K562 (cell line): ENCODE data around the gene PLA1A. TPM values are rescaled to one million over a fixed set of nuclear protein-coding genes. Genes with fewer than 3 reads are reported as not detected.

ENCODE experiments used
- BRF1 ChIP-seq: IDR thresholded peaks from 3 replicates; pipeline ENCODE4 v1.6.1; 2011; ENCODE audit warnings: borderline replicate concordance, mild to moderate bottlenecking; ENCODE audit not compliant: insufficient read length; ENCODE audit errors: extremely low read depth
- HDAC3 ChIP-seq: fragments of 450-650 bp; IDR thresholded peaks from 2 replicates; pipeline ENCODE4 v1.6.1; 2018; ENCODE audit warnings: borderline replicate concordance, mild to moderate bottlenecking, moderate library complexity; ENCODE audit not compliant: partially characterized antibody
- NUFIP1 ChIP-seq: fragments of 450-650 bp; IDR thresholded peaks from 2 replicates; pipeline ENCODE4 v1.6.1; 2018; ENCODE audit not compliant: partially characterized antibody
- OTX1 ChIP-seq: fragments of 450-650 bp; formaldehyde crosslinking; IDR thresholded peaks from 2 replicates; pipeline ENCODE4 v1.4.0; 2022; ENCODE audit warnings: mild to moderate bottlenecking
- ZNF431 ChIP-seq: sonication (generic); formaldehyde crosslinking; IDR thresholded peaks from 2 replicates; pipeline ENCODE4 v1.8.0; 2022; ENCODE audit warnings: mild to moderate bottlenecking, missing genetic modification reagents
- ZNF507 ChIP-seq: conservative IDR thresholded peaks from 2 replicates; pipeline ENCODE4 v1.6.1; 2017; ENCODE audit warnings: missing genetic modification characterization, missing compliant biosample characterization
- ZNF699 ChIP-seq: fragments of 250-450 bp; sonication (Bioruptor Pico); IDR thresholded peaks from 2 replicates; pipeline ENCODE4 v1.8.0; 2021; ENCODE audit warnings: mild to moderate bottlenecking, moderate library complexity; ENCODE audit not compliant: insufficient replicate concordance
- polyA plus RNA-seq, 8 experiments: library from polyadenylated mRNA; depleted of rRNA in 4 of 8; stranded (reverse) in 5 of 8; unstranded in 3 of 8; fragments of >200 nt; fragmentation: Nextera tagmentation in 2 of 8; fragmentation: Illumina TruSeq in 1 of 8; extraction: Ambion mirVana in 2 of 8; extraction: Trizol in 1 of 8; gene quantifications; 2 replicates each; pipeline versions ENCODE4 v1.2.1 to v1.2.3, GENCODE V29; 2011 to 2014; ENCODE audit warnings: inconsistent platforms in 1 of 8, missing spikeins in 1 of 8
- total RNA-seq, 7 experiments: library from RNA; depleted of rRNA in 6 of 7; stranded (reverse); fragments of >200 nt in 6 of 7; fragmentation: Illumina TruSeq in 2 of 7; extraction: Trizol in 2 of 7; gene quantifications; 2 replicates each; pipeline versions ENCODE4 v1.2.1 to v1.2.3, GENCODE V29; 2011 to 2021; ENCODE audit warnings: low replicate concordance in 1 of 7
- TF ChIP-seq, protein P1 (sequence below): fragments of 250-450 bp; sonication (Bioruptor Pico); IDR thresholded peaks from 2 replicates; pipeline ENCODE4 v1.5.1; 2021; ENCODE audit warnings: mild to moderate bottlenecking
- TF ChIP-seq, protein P2 (sequence below): sonication (generic); formaldehyde crosslinking; IDR thresholded peaks from 2 replicates; pipeline ENCODE4 v1.8.1; 2023; ENCODE audit warnings: mild to moderate bottlenecking, missing genetic modification reagents

Gene PLA1A
- total and polyA plus RNA-seq, 9 of the 15 experiments (the other 6 are each of a cell fraction or from before 2014, with no cell fraction given) = not detected

DNA sequence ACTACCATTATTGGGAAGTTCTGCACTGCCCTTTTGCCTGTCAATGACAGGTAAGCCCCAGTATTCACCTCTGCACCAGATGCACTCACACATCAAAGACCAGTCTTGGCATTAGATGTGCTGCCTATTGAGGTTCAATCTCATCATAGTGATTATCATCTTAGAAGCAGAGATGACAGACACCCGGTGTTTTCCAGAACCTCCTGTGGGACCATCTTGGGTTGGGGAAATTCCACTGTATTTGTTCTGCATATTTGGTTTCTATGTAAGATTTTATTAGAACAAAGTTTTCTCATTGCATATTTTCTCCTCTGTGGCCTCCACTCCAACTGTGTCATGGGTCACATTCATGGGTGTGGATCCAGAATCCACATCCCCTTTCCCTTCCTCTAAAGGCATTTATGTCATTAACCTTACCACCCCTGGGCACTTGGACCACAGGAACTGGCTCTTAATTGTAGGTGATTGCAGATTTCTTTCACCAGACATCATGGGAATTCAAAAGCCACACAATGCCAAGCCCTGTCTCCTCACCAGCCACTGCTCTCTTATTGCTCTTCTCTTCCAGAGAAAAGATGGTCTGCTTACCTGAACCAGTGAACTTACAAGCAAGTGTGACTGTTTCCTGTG lies 31.2 kb downstream of the PLA1A start (continued):
- TF ChIP-seq, protein P1, sequence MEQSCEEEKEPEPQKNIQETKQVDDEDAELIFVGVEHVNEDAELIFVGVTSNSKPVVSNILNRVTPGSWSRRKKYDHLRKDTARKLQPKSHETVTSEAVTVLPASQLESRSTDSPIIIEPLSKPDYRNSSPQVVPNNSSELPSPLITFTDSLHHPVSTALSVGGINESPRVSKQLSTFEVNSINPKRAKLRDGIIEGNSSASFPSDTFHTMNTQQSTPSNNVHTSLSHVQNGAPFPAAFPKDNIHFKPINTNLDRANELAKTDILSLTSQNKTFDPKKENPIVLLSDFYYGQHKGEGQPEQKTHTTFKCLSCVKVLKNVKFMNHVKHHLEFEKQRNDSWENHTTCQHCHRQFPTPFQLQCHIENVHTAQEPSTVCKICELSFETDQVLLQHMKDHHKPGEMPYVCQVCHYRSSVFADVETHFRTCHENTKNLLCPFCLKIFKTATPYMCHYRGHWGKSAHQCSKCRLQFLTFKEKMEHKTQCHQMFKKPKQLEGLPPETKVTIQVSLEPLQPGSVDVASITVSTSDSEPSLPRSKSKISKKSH = no peak
- TF ChIP-seq ZNF699 (CRISPR knock-in tag) (no peak), BRF1 (no peak), ZNF507 (tag) (no peak), NUFIP1 (no peak), ZNF431 (CRISPR knock-in tag) (no peak), HDAC3 (no peak), OTX1 (CRISPR knock-in tag) (no peak)
- TF ChIP-seq, protein P2, sequence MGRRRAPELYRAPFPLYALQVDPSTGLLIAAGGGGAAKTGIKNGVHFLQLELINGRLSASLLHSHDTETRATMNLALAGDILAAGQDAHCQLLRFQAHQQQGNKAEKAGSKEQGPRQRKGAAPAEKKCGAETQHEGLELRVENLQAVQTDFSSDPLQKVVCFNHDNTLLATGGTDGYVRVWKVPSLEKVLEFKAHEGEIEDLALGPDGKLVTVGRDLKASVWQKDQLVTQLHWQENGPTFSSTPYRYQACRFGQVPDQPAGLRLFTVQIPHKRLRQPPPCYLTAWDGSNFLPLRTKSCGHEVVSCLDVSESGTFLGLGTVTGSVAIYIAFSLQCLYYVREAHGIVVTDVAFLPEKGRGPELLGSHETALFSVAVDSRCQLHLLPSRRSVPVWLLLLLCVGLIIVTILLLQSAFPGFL (CRISPR knock-in tag) = no peak
